Cardiac muscle cell (in vitro differentiated cells and primary cell): Measurements from ENCODE around the gene ICAM2. TPM values are rescaled to one million over a fixed set of nuclear protein-coding genes. Genes with fewer than 3 reads are reported as not detected.
"Not testable (repeated sequence)": the region's sequence is repeated elsewhere in the genome, so short reads cannot be mapped to it uniquely, and the experiment has no call there.

Experiments
- DNase-seq, 2 donors: peaks; one replicate each; pipeline versions ENCODE4 v3.0.0 to v3.0.0-alpha.2; 2010 to 2017; ENCODE audit warnings: low read depth in 1 of 2, low spot score in 1 of 2
- H3K27ac ChIP-seq: fragments of 200-600 bp; sonication (generic); 2 replicates; pipeline ENCODE4 v1.5.1; 2016
- H3K27me3 ChIP-seq: fragments of 200-600 bp; sonication (generic); 2 replicates; pipeline ENCODE4 v1.6.0; 2016; ENCODE audit warnings: control low read depth
- H3K36me3 ChIP-seq: fragments of 200-600 bp; sonication (generic); 2 replicates; pipeline ENCODE4 v1.5.1; 2016; ENCODE audit warnings: control low read depth
- H3K4me1 ChIP-seq: fragments of 200-600 bp; sonication (generic); 2 replicates; pipeline ENCODE4 v1.8.1; 2017; ENCODE audit warnings: low read depth, mild to moderate bottlenecking, mixed run types
- H3K4me3 ChIP-seq: fragments of 200-600 bp; sonication (generic); 2 replicates; pipeline ENCODE4 v1.5.1; 2016; ENCODE audit warnings: mild to moderate bottlenecking
- H3K9me3 ChIP-seq: fragments of 200-600 bp; sonication (generic); 2 replicates; pipeline ENCODE4 v1.5.1; 2017; ENCODE audit warnings: low read depth, mild to moderate bottlenecking, control low read depth
- polyA plus RNA-seq: library from polyadenylated mRNA; unstranded; fragments of >200 nt; fragmentation: Nextera tagmentation; extraction: Ambion mirVana; gene quantifications from 2 replicates; pipeline ENCODE4 v1.2.1, GENCODE V29; 2016
- total RNA-seq: library from RNA; depleted of rRNA; stranded (reverse); fragments of >200 nt; gene quantifications from 2 replicates; pipeline ENCODE4 v1.2.3, GENCODE V29; 2016
- TF ChIP-seq, protein P1 (sequence below): IDR thresholded peaks from 2 replicates; pipeline ENCODE4 v1.5.1; 2012; ENCODE audit warnings: low read depth, mild to moderate bottlenecking, low read length

The ICAM2 gene
- total and polyA plus RNA-seq, 2 experiments from 2014 or later = 1.1 TPM; not detected in 1

DNA sequence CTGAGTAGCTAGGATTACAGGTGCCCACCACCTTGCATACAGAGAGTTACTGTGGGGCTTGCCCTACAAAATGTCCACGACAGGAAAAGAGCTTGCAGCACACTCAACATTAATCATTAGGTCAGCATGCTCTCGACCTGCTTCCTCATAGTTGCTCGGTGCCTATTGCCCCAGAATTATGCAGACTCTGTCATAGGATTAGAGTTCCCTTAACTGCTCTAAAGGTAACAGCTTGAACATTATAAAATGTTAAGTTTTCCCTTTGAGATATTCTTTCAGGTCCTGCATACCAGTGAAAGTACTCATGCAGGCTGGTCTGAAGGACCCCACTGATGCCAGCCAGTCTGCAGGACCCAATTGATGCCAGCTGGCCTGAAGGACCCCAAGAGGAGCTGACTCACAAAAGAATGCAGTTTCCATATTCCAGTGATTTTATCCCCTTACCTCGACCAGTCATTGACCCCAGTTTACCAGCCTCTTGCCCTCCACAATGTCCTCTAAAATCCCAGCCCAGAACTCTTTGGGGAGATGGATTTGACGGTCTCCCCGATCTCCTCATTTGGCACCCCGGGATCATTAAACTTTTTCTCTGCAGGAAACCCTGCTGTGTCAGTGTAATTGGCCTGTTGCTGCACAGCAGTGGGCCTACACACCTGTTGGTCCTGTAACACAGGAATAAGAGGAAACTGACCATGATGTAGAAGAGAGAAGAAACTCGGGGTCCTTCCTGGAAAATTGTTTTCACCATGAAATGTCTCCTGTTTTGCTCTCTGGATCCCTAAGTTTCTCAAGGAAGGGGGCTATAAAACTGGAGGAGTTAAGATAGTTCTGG is 10.6 kb downstream of the ICAM2 start:
- Histone ChIP-seq H3K4me3 (no peak overlapping the region), H3K27me3 (no peaks in the 10 kb centered on the region), H3K9me3 (no peaks in the 10 kb centered on the region), H3K4me1 (no peaks in the 10 kb centered on the region), H3K36me3 (no peaks in the 10 kb centered on the region), H3K27ac (no peak overlapping the region)
- TF ChIP-seq, protein P1, sequence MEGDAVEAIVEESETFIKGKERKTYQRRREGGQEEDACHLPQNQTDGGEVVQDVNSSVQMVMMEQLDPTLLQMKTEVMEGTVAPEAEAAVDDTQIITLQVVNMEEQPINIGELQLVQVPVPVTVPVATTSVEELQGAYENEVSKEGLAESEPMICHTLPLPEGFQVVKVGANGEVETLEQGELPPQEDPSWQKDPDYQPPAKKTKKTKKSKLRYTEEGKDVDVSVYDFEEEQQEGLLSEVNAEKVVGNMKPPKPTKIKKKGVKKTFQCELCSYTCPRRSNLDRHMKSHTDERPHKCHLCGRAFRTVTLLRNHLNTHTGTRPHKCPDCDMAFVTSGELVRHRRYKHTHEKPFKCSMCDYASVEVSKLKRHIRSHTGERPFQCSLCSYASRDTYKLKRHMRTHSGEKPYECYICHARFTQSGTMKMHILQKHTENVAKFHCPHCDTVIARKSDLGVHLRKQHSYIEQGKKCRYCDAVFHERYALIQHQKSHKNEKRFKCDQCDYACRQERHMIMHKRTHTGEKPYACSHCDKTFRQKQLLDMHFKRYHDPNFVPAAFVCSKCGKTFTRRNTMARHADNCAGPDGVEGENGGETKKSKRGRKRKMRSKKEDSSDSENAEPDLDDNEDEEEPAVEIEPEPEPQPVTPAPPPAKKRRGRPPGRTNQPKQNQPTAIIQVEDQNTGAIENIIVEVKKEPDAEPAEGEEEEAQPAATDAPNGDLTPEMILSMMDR = no peak
- DNase-seq = no peak

DNA sequence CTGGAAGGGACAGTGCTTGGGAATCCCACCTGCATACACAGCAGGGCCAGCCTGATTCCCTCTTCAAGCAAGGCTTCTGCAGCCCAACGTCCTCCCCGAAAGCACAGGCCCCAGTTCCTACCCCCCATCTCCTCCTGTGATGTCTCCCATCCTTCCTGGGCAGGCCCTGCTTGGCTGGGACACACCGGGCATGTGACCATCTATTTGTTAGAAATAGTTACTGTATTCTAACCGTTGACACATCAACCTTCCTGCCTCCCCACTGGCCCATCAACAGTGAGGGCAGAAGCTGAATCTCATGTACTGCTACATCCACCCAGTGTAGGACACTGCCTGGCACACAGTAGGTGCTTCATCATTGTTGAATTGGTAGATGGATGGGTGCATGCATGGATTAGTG is 11.6 kb downstream of the ICAM2 start:
- no peak overlapping the region for H3K27ac ChIP-seq
- no peaks in the 10 kb centered on the region for H3K27me3 ChIP-seq

GRCh38 chr17:64008346-64008745 is 12.1 kb downstream of the ICAM2 start:
- H3K27ac ChIP-seq = no peak overlapping the region
- DNase-seq = no peak
- H3K9me3 ChIP-seq = no peaks in the 10 kb centered on the region
- H3K36me3 ChIP-seq = no peaks in the 10 kb centered on the region
- H3K27me3 ChIP-seq = no peaks in the 10 kb centered on the region
- TF ChIP-seq, protein P1 = no peak
- H3K4me1 ChIP-seq = no peaks in the 10 kb centered on the region
- H3K4me3 ChIP-seq = no peak overlapping the region

More for the DNA sequence above, 11.6 kb downstream of the ICAM2 start:
- no peaks in the 10 kb centered on the region for H3K4me1 ChIP-seq
- TF ChIP-seq, protein P1 = no peak
- DNase-seq = no peak
- no peak overlapping the region for H3K4me3 ChIP-seq
- H3K36me3 ChIP-seq = no peaks in the 10 kb centered on the region
- H3K9me3 ChIP-seq = no peaks in the 10 kb centered on the region

- Histone ChIP-seq H3K27ac (no peak overlapping the region), H3K4me3 (no peak overlapping the region), H3K27me3 (no peaks in the 10 kb centered on the region), H3K4me1 (no peaks in the 10 kb centered on the region), H3K9me3 (no peaks in the 10 kb centered on the region), H3K36me3 (no peaks in the 10 kb centered on the region)
- DNase-seq = no peak
- TF ChIP-seq, protein P1 = no peak
Observed at GRCh38 chr17:64007838-64008282, 12.6 kb downstream of the ICAM2 start.

DNA sequence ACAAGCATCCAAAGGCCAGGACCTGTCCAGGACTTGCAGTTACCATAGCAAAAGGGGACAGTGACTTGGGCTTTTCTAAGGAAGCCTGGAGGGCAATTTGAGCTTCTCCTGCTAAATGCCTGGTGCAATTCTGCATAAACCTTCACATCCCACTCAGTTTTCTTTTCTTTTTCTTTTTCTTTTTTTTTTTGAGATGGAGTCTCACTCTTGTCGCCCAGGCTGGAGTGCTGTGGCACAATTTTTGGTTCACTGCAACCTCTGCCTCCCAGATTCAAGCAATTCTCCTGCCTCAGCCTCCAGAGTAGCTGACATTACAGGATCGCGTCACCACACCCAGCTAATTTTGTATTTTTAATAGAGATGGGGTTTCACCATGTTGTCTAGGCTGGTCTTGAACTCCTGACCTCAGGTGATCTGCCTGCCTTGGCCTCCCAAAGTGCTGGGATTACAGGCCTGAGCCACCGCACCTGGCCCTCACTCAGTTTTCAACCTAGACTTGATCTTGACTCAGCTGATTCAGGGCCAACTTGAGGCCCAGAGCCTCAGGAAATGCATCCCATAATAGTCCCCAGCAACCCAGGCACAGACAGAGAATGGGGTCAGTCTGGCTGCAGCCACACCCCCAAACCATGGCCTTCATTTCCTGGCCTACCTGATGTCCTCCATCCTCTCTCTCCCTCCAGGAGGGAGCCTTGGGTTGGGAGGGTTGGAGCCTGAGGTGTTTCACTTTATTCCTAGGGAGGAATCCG is 13.2 kb downstream of the ICAM2 start:
- not testable (repeated sequence) for H3K27ac ChIP-seq

More for the DNA sequence above, 13.2 kb downstream of the ICAM2 start:
- not testable (repeated sequence) for H3K4me1 ChIP-seq, DNase-seq, H3K36me3 ChIP-seq, H3K4me3 ChIP-seq, H3K27me3 ChIP-seq, H3K9me3 ChIP-seq
